Spleen (tissue), 11 donors: Measurements from ENCODE around the gene FGF21. TPM values are rescaled to one million over a fixed set of nuclear protein-coding genes. Genes with fewer than 3 reads are reported as not detected.
A peak's percentile ranks its signal among the peaks of the same experiment; 100 is the strongest.

ENCODE experiments used
- DNase-seq: peaks from one replicate; pipeline ENCODE4 v3.0.0-alpha.2; 2020
- H3K27ac ChIP-seq, 8 donors: fragments of 200-600 bp; sonication (generic) in 7 of 8; 1 replicate in 4 of 8; 2 replicates in 4 of 8; pipeline versions ENCODE4 v1.5.0 to v1.8.0; 2016 to 2021; ENCODE audit warnings: inconsistent platforms in 4 of 8, mild to moderate bottlenecking in 4 of 8, moderate library complexity in 1 of 8
- H3K27me3 ChIP-seq, 7 donors: fragments of 200-600 bp; sonication (generic) in 6 of 7; replicated peaks in 1 of 7; 1 replicate in 4 of 7; 2 replicates in 3 of 7; pipeline versions ENCODE4 v1.5.0 to v1.8.0; 2016 to 2021; ENCODE audit warnings: inconsistent platforms in 3 of 7, mild to moderate bottlenecking in 1 of 7
- H3K36me3 ChIP-seq, 6 donors: fragments of 200-600 bp; sonication (generic) in 5 of 6; 1 replicate in 4 of 6; 2 replicates in 2 of 6; pipeline versions ENCODE4 v1.5.0 to v1.8.0; 2016 to 2021; ENCODE audit warnings: inconsistent platforms in 2 of 6
- H3K4me1 ChIP-seq, 6 donors: fragments of 200-600 bp; sonication (generic) in 5 of 6; 1 replicate in 3 of 6; 2 replicates in 3 of 6; pipeline versions ENCODE4 v1.5.0 to v1.8.0; 2016 to 2021; ENCODE audit warnings: inconsistent platforms in 3 of 6
- H3K4me3 ChIP-seq, 8 donors: fragments of 200-600 bp; sonication (generic) in 7 of 8; 1 replicate in 4 of 8; 2 replicates in 4 of 8; pipeline versions ENCODE4 v1.5.0 to v1.8.0; 2016 to 2021; ENCODE audit warnings: inconsistent platforms in 4 of 8, mild to moderate bottlenecking in 4 of 8, moderate library complexity in 2 of 8
- H3K9me3 ChIP-seq, 8 donors: fragments of 200-600 bp; sonication (generic) in 7 of 8; 1 replicate in 4 of 8; 2 replicates in 4 of 8; pipeline versions ENCODE4 v1.5.0 to v1.8.0; 2016 to 2021; ENCODE audit warnings: inconsistent platforms in 4 of 8
- CTCF ChIP-seq, 11 experiments: fragments of 200-600 bp in 7 of 11; fragments of 450-650 bp in 4 of 11; sonication (generic) in 4 of 11; IDR thresholded peaks in 8 of 11; conservative IDR thresholded peaks in 3 of 11; 1 replicate in 7 of 11; 2 replicates in 4 of 11; pipeline versions ENCODE4 v1.4.0 to v1.8.0; 2016 to 2021; ENCODE audit warnings: antibody characterized with exemption in 11 of 11, inconsistent platforms in 4 of 11, mild to moderate bottlenecking in 1 of 11
- POLR2A ChIP-seq, 3 donors: fragments of 450-650 bp; IDR thresholded peaks; one replicate each; pipeline ENCODE4 v1.5.1; 2017; ENCODE audit warnings: antibody characterized with exemption in 3 of 3, mild to moderate bottlenecking in 1 of 3
- POLR2AphosphoS5 ChIP-seq, 3 donors: sonication (generic); formaldehyde crosslinking; IDR thresholded peaks; one replicate each; pipeline ENCODE4 v1.5.1; 2017; ENCODE audit warnings: antibody characterized with exemption in 3 of 3
- WGBS, 5 donors: extraction: QIAGEN DNeasy Blood & Tissue Kit in 3 of 5; methylation state at CpG; one replicate each; pipeline versions ENCODE4 v1.1.5 to v1.1.7; 2013 to 2018; 5-methylcytosine and 5-hydroxymethylcytosine counted together
- intact Hi-C: fragments of 100-400 bp; cut with DNase I; formaldehyde crosslinking; loops from one replicate; pipeline ENCODE4 v1.15.0; 2023; ENCODE audit warnings: low total_unique reads
- polyA plus RNA-seq, 3 donors: library from polyadenylated mRNA; stranded (reverse); fragments of 200-250 nt; gene quantifications; one replicate each; pipeline ENCODE4 v1.2.1, GENCODE V29; 2013
- total RNA-seq, 7 donors: library from RNA; depleted of rRNA in 3 of 7; stranded (reverse); fragments of >200 nt in 3 of 7; fragmentation: NEBNext Ultra II Directional in 4 of 7; extraction: Animal tissue kit (Norgen Biotek cat#: 25700) in 4 of 7; gene quantifications; one replicate each; pipeline versions ENCODE4 v1.1.0 to v1.2.1, GENCODE V29; 2016 to 2021
- donor health status: healthy with polysubstance abuse.
- donor health status: DM: no; HTN: no; CAD: no; lungs with moderate emphysema.
- donor health status: DM: no; HTN: no; CAD: no.
- donor health status: Bipolar disorder and iron deficiency.
- donor health status: healthy.
- donor health status: DM: no; HTN: no; CAD: no.
- donor health status: DM: yes; HTN: yes; CAD: no.

FGF21 gene
- total and polyA plus RNA-seq, 10 donors: not detected

GRCh38 chr19:48750351-48750750 is 5.0 kb upstream of the FGF21 start:
- H3K27me3 ChIP-seq: peaks cover 0 to 70% (median 21%) of the 10 kb centered on the region in 7 donors
- H3K36me3 ChIP-seq: peaks cover 0 to 18% (median 0%) of the 10 kb centered on the region in 6 donors
- no peak for DNase-seq
- H3K9me3 ChIP-seq: peaks cover 0 to 3% (median 0%) of the 10 kb centered on the region in 8 donors
- H3K4me3 ChIP-seq: peak overlapping the region in 6 of 8 donors; percentile 37 to 69 (median 42)
- peak overlapping the region in 2 of 8 donors; percentile 30 to 76 for H3K27ac ChIP-seq
- peaks cover 10 to 87% (median 48%) of the 10 kb centered on the region in 6 donors for H3K4me1 ChIP-seq
- TF ChIP-seq POLR2A (IDR thresholded peaks at IDR 0.05) (no peak), POLR2AphosphoS5 (IDR thresholded peaks at IDR 0.05) (no peak), CTCF (IDR thresholded peaks at IDR 0.05 in 8 of 11, conservative IDR thresholded peaks at IDR 0.05 in 3 of 11) (no peak)
- 83 to 94% (median 85%) methylated on average over 31 of the region's 31 CpGs for WGBS, 5 donors
- intact Hi-C loops: no loop called here

- Histone ChIP-seq H3K4me1 (peaks cover 10 to 82% (median 46%) of the 10 kb centered on the region in 6 donors), H3K9me3 (no peaks in the 10 kb centered on the region), H3K36me3 (peaks cover 0 to 18% (median 0%) of the 10 kb centered on the region in 6 donors), H3K4me3 (peak overlapping the region in 7 of 8 donors; percentile 37 to 69 (median 41)), H3K27me3 (peaks cover 0 to 70% (median 21%) of the 10 kb centered on the region in 7 donors), H3K27ac (peak overlapping the region in 5 of 8 donors; percentile 30 to 81 (median 76))
- intact Hi-C loops: no loop called here
- TF ChIP-seq CTCF (IDR thresholded peaks at IDR 0.05 in 8 of 11, conservative IDR thresholded peaks at IDR 0.05 in 3 of 11): no peak
- TF ChIP-seq POLR2A (IDR thresholded peaks at IDR 0.05): no peak
- TF ChIP-seq POLR2AphosphoS5 (IDR thresholded peaks at IDR 0.05): peak in 2 of 3 donors; percentile 18 to 45
- 62 to 82% (median 72%) methylated on average over 29 of the region's 29 CpGs for WGBS, 5 donors
- DNase-seq: no peak
Observed at GRCh38 chr19:48750771-48751504, 4.4 kb upstream of the FGF21 start.

- peaks cover 0 to 64% (median 21%) of the 10 kb centered on the region in 7 donors for H3K27me3 ChIP-seq
- H3K4me3 ChIP-seq: peak overlapping the region; percentile 37 to 69 (median 40)
- H3K9me3 ChIP-seq: no peaks in the 10 kb centered on the region
- 19 to 24% (median 22%) methylated on average over 20 of the region's 20 CpGs for WGBS, 5 donors
- DNase-seq: no peak
- intact Hi-C loops: no loop called here
- peaks cover 10 to 74% (median 38%) of the 10 kb centered on the region in 6 donors for H3K4me1 ChIP-seq
- H3K36me3 ChIP-seq: peaks cover 0 to 18% (median 0%) of the 10 kb centered on the region in 6 donors
- H3K27ac ChIP-seq: peak overlapping the region in 7 of 8 donors; percentile 13 to 81 (median 76)
- TF ChIP-seq POLR2A (IDR thresholded peaks at IDR 0.05) (no peak), CTCF (IDR thresholded peaks at IDR 0.05 in 8 of 11, conservative IDR thresholded peaks at IDR 0.05 in 3 of 11) (no peak), POLR2AphosphoS5 (IDR thresholded peaks at IDR 0.05) (no peak)
Observed at GRCh38 chr19:48751845-48752495, 3.4 kb upstream of the FGF21 start.
